ENCODE measurements around the gene RNF7. TPM values are rescaled to one million over a fixed set of nuclear protein-coding genes. Genes with fewer than 3 reads are reported as not detected.
"Not testable (repeated sequence)": the region's sequence is repeated elsewhere in the genome, so short reads cannot be mapped to it uniquely, and the experiment has no call there.

The RNF7 gene
- total RNA-seq, 2 donors from 2014 or later, result 67.2 to 77.6 TPM

DNA sequence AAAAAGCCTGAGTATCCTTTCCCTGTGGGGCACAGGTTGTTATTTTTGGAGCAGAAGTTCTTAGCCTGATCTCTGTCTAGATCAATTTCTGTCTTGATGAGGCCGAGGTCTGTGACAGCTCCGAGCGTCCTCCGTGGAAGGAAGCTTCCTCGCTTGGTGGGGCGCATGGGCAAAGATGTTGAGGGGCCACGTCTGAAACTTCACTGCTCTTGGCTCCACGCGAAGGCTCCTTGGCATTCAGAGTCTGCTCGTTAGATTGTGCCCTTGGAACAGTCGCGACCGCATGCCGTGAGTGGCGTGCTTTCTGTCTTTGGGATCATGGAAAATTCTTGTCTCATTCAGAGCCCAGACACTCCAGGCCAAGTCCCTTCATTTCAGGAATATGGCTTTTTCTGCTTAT, 38.8 kb downstream of the RNF7 start:
- H3K9me3 Mint-ChIP-seq, result peaks cover 0 to 3% of the 10 kb centered on the region in 2 donors
- no peaks in the 10 kb centered on the region for H3K36me3 Mint-ChIP-seq (ENCODE audit: insufficient read depth in 2 of 2)
- H3K27me3 Mint-ChIP-seq (ENCODE audit: low read depth), result no peaks in the 10 kb centered on the region

DNA sequence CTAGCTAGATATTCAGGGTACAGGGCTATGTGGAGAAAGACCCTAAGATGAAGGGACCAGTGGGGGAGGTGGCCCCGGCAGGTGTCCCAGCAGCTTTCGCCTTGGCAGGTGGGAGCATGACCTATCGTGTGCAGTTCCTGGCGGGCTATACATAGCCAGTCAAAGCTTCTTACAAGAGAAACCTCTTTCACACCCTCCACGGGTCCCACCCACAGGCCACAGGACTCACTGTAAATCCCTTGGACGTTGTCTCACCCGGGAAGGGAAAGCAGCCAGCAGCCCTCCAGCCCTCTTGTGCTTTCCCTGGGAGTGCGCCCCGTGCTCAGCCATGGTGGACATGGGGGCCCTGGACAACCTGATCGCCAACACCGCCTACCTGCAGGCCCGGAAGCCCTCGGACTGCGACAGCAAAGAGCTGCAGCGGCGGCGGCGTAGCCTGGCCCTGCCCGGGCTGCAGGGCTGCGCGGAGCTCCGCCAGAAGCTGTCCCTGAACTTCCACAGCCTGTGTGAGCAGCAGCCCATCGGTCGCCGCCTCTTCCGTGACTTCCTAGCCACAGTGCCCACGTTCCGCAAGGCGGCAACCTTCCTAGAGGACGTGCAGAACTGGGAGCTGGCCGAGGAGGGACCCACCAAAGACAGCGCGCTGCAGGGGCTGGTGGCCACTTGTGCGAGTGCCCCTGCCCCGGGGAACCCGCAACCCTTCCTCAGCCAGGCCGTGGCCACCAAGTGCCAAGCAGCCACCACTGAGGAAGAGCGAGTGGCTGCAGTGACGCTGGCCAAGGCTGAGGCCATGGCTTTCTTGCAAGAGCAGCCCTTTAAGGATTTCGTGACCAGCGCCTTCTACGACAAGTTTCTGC, 40.1 kb downstream of the RNF7 start:
- no peak for DNase-seq
- H3K27me3 Mint-ChIP-seq (ENCODE audit: low read depth), result no peaks in the 10 kb centered on the region
- no peaks in the 10 kb centered on the region for H3K4me1 Mint-ChIP-seq (ENCODE audit: low read depth)
- H3K27ac Mint-ChIP-seq, result no peak overlapping the region
- no peak overlapping the region for H3K4me3 Mint-ChIP-seq
- peaks cover 0 to 3% of the 10 kb centered on the region in 2 donors for H3K9me3 Mint-ChIP-seq
- ATAC-seq (replicated peaks in 1 of 2), result no peak
- H3K36me3 Mint-ChIP-seq (ENCODE audit: insufficient read depth in 2 of 2), result no peaks in the 10 kb centered on the region

More for the DNA sequence above, 38.8 kb downstream of the RNF7 start:
- ATAC-seq (replicated peaks in 1 of 2) (no peak), DNase-seq (no peak)
- Mint-ChIP-seq H3K4me3 (no peak overlapping the region), H3K4me1 (ENCODE audit: low read depth) (no peaks in the 10 kb centered on the region), H3K27ac (no peak overlapping the region)

DNA sequence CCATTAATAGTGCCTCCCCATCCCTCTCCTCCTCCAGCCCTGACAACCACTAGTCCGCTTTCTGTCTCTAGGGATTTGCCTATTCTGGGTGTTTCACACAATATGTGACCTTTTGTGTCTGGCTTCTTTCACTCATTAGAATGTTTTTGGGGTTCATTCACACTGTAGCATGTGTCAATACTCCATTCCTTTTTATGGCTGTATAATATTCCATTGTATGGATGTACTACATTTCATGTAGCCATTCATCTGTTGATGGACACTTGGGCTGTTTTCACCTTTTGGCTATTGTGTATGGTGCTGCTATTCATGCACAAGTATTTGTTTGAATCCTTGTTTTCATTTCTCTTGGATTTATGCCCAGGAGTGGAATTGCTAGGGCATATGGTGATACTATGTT, 41.6 kb downstream of the RNF7 start:
- no peak for DNase-seq
- Mint-ChIP-seq H3K27me3 (ENCODE audit: low read depth) (no peaks in the 10 kb centered on the region), H3K36me3 (ENCODE audit: insufficient read depth in 2 of 2) (no peaks in the 10 kb centered on the region), H3K4me1 (ENCODE audit: low read depth) (no peaks in the 10 kb centered on the region), H3K4me3 (no peak overlapping the region), H3K27ac (no peak overlapping the region), H3K9me3 (peaks cover 0 to 3% of the 10 kb centered on the region in 2 donors)
- ATAC-seq (replicated peaks in 1 of 2), result no peak

DNA sequence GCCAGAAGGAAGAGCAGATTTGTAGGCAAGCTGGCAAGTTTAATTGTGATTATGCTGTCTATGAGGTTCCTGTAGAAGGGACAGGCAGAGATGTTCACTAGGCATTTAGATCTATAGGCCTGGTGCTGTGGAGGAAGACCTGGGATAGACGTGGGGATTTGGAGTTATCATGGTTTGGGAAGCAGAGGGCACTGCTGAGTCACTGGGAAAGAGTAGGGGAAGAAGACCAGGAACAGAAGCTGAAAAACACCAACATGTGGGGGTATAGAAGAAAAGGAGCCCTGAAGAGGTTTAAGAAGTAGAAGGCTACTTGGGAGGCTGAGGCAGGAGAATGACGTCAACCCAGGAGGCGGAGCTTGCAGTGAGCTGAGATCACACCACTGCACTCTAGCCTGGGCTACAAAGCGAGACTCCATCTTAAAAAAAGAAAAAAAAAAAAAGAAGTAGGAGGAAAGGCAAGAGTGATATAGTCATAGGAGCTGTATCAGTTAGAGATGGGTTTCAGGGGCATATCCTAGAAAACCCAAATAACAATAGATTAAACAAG, 44.4 kb downstream of the RNF7 start:
- H3K36me3 Mint-ChIP-seq (ENCODE audit: insufficient read depth in 2 of 2), result no peaks in the 10 kb centered on the region
- no peak for ATAC-seq (replicated peaks in 1 of 2)
- H3K9me3 Mint-ChIP-seq, result peaks cover 0 to 3% of the 10 kb centered on the region in 2 donors
- H3K4me1 Mint-ChIP-seq (ENCODE audit: low read depth), result no peaks in the 10 kb centered on the region
- no peak overlapping the region for H3K4me3 Mint-ChIP-seq
- H3K27me3 Mint-ChIP-seq (ENCODE audit: low read depth), result no peaks in the 10 kb centered on the region
- H3K27ac Mint-ChIP-seq, result no peak overlapping the region
- DNase-seq, result no peak

DNA sequence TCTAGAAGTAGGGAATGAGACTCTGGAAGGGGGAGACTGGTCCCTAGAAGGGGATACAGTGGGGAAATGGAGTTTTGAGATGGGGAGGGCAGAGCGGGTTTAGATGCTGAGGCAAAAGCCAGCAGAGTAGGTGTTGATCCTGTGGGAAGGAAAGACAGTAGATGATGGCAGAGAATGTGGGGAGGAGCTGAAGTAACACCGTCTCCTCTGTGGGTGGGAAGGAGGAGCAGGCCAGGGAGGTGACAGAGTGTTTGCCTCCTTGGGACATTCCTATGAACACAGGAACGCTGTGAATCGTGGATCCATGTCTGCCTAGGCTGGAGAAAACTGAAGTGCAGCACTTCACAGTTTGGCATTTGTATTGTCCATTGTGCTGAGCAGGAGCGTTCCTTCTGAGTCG, 45.5 kb downstream of the RNF7 start:
- Mint-ChIP-seq H3K4me1 (ENCODE audit: low read depth) (no peaks in the 10 kb centered on the region), H3K4me3 (no peak overlapping the region), H3K36me3 (ENCODE audit: insufficient read depth in 2 of 2) (no peaks in the 10 kb centered on the region), H3K27ac (no peak overlapping the region), H3K9me3 (peaks cover 0 to 3% of the 10 kb centered on the region in 2 donors), H3K27me3 (ENCODE audit: low read depth) (no peaks in the 10 kb centered on the region)
- no peak for ATAC-seq (replicated peaks in 1 of 2)
- no peak for DNase-seq

DNA sequence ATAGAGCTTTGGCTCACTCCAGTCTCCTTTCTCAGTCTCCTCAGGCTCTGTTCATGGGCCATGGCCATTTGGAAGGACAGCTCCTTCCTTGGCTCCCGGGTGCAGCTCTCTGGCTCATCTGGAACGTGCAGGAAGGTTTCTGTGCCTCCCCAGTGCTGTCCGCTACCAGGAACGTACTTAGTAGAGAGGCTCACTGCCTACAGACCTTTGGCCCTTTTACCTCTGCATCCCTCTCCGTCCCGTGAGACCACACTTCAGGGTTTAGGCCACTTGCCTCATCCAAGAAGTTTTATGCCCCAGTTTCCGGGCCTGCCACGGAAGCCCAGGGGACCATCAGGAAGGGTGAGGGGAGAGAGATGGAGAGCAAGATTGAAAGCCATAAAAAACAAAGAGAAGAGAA, 46.0 kb downstream of the RNF7 start:
- Mint-ChIP-seq H3K9me3 (peaks cover 0 to 3% of the 10 kb centered on the region in 2 donors), H3K27me3 (ENCODE audit: low read depth) (no peaks in the 10 kb centered on the region), H3K27ac (no peak overlapping the region), H3K4me1 (ENCODE audit: low read depth) (no peaks in the 10 kb centered on the region), H3K4me3 (no peak overlapping the region), H3K36me3 (ENCODE audit: insufficient read depth in 2 of 2) (no peaks in the 10 kb centered on the region)
- no peak for ATAC-seq (replicated peaks in 1 of 2)
- DNase-seq, result no peak

DNA sequence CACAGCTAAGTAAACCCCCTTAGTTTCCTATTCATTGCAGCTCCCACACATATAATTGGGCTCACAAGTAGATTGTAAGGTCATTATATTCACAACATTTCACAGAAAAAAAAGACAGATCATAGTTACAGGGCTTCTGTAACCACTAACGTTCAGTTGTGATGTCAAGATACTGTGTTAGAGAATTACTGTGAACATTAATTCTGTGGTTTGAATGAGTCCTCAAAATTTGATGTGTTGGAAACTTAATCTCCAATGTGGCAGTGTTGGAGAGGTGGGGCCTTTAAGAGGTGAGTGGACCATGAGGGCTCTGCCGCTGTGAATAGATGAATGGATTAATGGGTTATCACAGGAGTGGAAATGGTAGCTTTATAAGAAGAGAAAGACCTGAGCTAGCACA, 46.4 kb downstream of the RNF7 start:
- H3K27ac Mint-ChIP-seq, result no peak overlapping the region
- no peak overlapping the region for H3K4me3 Mint-ChIP-seq
- peaks cover 0 to 3% of the 10 kb centered on the region in 2 donors for H3K9me3 Mint-ChIP-seq
- no peaks in the 10 kb centered on the region for H3K36me3 Mint-ChIP-seq (ENCODE audit: insufficient read depth in 2 of 2)
- ATAC-seq (replicated peaks in 1 of 2) (no peak), DNase-seq (no peak)
- no peaks in the 10 kb centered on the region for H3K4me1 Mint-ChIP-seq (ENCODE audit: low read depth)
- no peaks in the 10 kb centered on the region for H3K27me3 Mint-ChIP-seq (ENCODE audit: low read depth)

DNA sequence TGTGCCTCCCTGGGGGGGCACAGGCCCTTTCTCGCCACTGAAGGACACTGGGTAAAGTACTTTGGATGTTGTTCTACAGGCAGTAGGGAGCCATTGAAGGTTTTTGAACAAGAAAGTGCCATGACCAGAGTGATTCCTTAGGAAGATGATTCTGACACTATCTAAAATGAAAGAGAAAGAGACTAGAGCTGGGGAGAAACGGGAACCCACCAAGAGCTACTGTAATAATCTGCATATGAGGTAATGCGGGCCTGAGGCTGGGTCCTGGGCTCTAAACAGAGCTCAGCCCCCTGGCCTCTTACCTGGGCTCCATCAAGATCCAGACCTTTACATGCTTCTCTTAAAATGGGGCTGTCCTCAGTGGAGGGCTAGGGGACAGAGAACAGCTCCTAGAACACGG, 50.1 kb downstream of the RNF7 start:
- H3K27me3 Mint-ChIP-seq (ENCODE audit: low read depth), result no peaks in the 10 kb centered on the region
- DNase-seq (no peak), ATAC-seq (replicated peaks in 1 of 2) (no peak)
- no peak overlapping the region for H3K27ac Mint-ChIP-seq
- no peaks in the 10 kb centered on the region for H3K9me3 Mint-ChIP-seq
- no peak overlapping the region for H3K4me3 Mint-ChIP-seq
- H3K4me1 Mint-ChIP-seq (ENCODE audit: low read depth), result no peaks in the 10 kb centered on the region
- no peaks in the 10 kb centered on the region for H3K36me3 Mint-ChIP-seq (ENCODE audit: insufficient read depth in 2 of 2)

DNA sequence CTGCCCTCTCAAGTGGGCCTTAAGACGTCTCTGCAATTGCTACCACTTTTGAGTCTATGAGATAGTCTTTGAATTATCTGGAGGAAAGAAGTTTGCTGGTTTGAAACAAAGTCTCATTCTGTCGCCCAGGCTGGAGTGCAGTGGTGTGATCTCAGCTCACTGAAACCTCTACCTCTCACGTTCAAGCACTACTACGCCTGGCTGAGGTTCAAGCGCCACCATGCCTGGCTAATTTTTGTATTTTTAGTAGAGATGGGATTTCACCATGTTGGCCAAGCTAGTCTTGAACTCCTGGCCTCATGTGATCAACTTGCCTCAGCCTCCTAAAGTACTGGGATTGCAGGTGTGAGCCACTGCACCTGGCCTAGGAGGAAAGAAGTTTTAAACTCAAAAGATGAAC, 50.7 kb downstream of the RNF7 start:
- not testable (repeated sequence) for H3K4me1 Mint-ChIP-seq (ENCODE audit: low read depth); H3K4me3 Mint-ChIP-seq; ATAC-seq (replicated peaks in 1 of 2); DNase-seq; H3K27me3 Mint-ChIP-seq (ENCODE audit: low read depth); H3K27ac Mint-ChIP-seq; H3K9me3 Mint-ChIP-seq; H3K36me3 Mint-ChIP-seq (ENCODE audit: insufficient read depth in 2 of 2)

DNA sequence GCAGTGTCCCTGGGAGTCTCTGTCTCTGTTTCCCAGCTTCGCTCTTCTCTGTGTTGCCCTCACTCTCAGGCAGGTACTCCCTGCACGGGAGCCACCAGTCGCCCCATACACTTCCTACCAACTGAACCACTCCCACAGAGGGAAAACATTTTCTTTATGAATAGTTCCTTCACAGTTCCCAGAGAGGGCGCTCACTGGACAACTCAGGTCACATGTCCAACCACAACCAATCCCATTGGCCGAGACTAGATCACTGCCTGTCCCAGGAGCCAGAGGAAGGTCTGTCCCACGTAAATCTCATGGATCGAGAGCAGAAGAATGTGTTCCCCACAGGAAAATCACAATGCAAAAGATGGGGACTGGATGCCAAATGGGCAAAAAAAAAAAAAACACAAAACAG, 51.2 kb downstream of the RNF7 start:
- Mint-ChIP-seq H3K36me3 (ENCODE audit: insufficient read depth in 2 of 2) (no peaks in the 10 kb centered on the region), H3K4me1 (ENCODE audit: low read depth) (peaks cover 4% of the 10 kb centered on the region), H3K27me3 (ENCODE audit: low read depth) (no peaks in the 10 kb centered on the region), H3K27ac (no peak overlapping the region), H3K4me3 (no peak overlapping the region), H3K9me3 (no peaks in the 10 kb centered on the region)
- ATAC-seq (replicated peaks in 1 of 2), result no peak
- no peak for DNase-seq

DNA sequence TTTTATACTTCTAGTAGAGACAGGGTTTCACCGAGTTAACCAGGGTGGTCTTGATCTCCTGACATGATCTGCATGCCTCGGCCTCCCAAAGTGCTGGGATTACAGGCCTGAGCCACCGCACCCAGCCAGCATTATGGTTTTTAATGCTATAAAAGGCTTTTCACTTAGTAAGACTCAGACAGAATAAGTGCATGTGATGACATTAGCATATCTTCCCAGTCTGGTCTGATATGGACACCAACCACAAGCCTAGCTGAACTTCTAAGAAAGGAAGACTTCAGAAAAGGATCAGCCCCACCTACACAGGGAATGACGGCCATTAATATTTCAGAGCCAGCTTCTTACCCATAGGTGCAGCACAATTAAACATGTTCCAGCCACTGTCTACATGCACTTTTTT, 52.1 kb downstream of the RNF7 start:
- Mint-ChIP-seq H3K4me3 (no peak overlapping the region), H3K27ac (no peak overlapping the region), H3K4me1 (ENCODE audit: low read depth) (peaks cover 13% of the 10 kb centered on the region), H3K9me3 (no peaks in the 10 kb centered on the region), H3K27me3 (ENCODE audit: low read depth) (no peaks in the 10 kb centered on the region), H3K36me3 (ENCODE audit: insufficient read depth in 2 of 2) (no peaks in the 10 kb centered on the region)
- ATAC-seq (replicated peaks in 1 of 2), result no peak
- no peak for DNase-seq

DNA sequence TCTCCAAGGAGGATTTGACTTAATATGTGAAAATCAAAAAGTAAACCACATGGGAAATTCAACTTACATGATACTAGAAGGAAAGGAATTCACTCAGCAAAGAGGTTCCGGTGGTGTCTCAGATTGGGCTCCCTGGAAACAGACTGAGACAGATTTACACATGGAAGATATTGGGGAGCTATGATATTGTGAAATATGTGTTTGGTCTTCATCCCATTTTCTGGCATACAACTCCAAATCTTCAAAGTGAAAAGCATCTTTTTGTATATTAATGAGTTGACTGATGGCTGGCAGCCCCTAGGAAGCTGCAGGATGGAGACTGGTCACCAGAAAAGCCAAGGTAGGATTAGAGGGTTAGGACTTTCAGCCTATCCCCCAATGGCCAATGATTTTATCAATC, 54.4 kb downstream of the RNF7 start:
- ATAC-seq (replicated peaks in 1 of 2) (no peak), DNase-seq (no peak)
- H3K36me3 Mint-ChIP-seq (ENCODE audit: insufficient read depth in 2 of 2), result no peaks in the 10 kb centered on the region
- no peaks in the 10 kb centered on the region for H3K27me3 Mint-ChIP-seq (ENCODE audit: low read depth)
- H3K27ac Mint-ChIP-seq, result no peak overlapping the region
- H3K4me3 Mint-ChIP-seq, result no peak overlapping the region
- no peaks in the 10 kb centered on the region for H3K9me3 Mint-ChIP-seq
- H3K4me1 Mint-ChIP-seq (ENCODE audit: low read depth), result peaks cover 36% of the 10 kb centered on the region

DNA sequence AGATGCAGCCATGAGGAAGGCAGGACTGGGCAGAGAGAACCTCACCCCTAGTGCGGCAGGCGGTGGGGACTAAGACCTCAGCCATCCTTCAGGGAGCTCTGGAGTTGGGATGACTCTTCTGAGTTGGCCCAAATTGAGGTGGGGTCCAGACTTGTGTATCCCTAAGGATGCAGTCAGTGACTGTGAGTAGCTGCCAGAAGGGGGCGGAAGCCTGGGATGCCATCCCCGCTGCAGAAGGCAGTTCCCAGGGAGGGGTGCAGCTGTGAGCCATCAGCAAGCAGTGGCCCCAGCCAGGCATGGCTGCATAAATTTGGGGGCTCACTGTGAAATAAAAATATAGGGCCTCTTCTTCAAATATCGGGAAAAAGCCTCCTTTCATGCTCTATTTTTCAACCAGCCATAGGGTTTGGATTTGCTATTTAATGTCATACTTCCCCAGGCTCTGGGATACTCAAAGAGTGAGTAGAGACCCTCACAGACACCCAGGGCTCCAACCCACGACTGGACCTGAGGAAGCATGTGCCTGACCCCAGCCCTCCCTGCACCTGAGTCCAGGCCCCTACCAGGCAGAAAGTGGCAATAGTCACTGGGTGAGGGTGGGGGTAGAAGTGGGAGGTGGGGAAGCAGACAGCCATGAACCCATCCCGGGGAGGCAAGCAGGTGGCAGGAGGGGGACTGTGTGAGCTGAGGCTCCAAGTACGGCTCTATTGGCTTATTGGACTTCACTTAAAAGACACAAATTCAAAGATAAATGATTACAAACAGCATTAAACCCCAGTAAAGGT, 55.6 kb downstream of the RNF7 start:
- no peak overlapping the region for H3K27ac Mint-ChIP-seq
- DNase-seq (no peak), ATAC-seq (replicated peaks in 1 of 2) (no peak)
- H3K4me1 Mint-ChIP-seq (ENCODE audit: low read depth), result peaks cover 45% of the 10 kb centered on the region
- no peak overlapping the region for H3K4me3 Mint-ChIP-seq
- H3K9me3 Mint-ChIP-seq, result no peaks in the 10 kb centered on the region
- H3K27me3 Mint-ChIP-seq (ENCODE audit: low read depth), result no peaks in the 10 kb centered on the region
- H3K36me3 Mint-ChIP-seq (ENCODE audit: insufficient read depth in 2 of 2), result no peaks in the 10 kb centered on the region

Measured in activated T-cell treated with anti-CD3 and anti-CD28 coated beads, Interleukin-2, amount 50 U/mL, for 72 hours (primary cell).